A549 (cell line): ENCODE measurements around the gene AIF1.

Experiments used
- CBX2 ChIP-seq: fragments of 200-600 bp; sonication (generic); IDR thresholded peaks from 2 replicates; pipeline ENCODE4 v1.6.1; 2016; ENCODE audit warnings: low read depth, mild to moderate bottlenecking, borderline replicate concordance
- CBX8 ChIP-seq: fragments of 200-600 bp; sonication (generic); IDR thresholded peaks from 2 replicates; pipeline ENCODE4 v1.6.1; 2016
- CEBPB ChIP-seq, 2 experiments: fragments of >200 bp in 1 of 2; sonication (Bioruptor Twin) in 1 of 2; formaldehyde crosslinking in 1 of 2; IDR thresholded peaks; 2 replicates each; pipeline ENCODE4 v1.6.1; 2012 to 2016
- CHD2 ChIP-seq: fragments of 150-350 bp; IDR thresholded peaks from 2 replicates; pipeline ENCODE4 v1.6.1; 2014; ENCODE audit warnings: low read length; ENCODE audit not compliant: partially characterized antibody
- CTCF ChIP-seq: fragments of >200 bp; sonication (Bioruptor Twin); formaldehyde crosslinking; IDR thresholded peaks from 3 replicates; pipeline ENCODE4 v1.5.1; 2016
- JUNB ChIP-seq: fragments of >200 bp; sonication (Bioruptor Twin); formaldehyde crosslinking; IDR thresholded peaks from 2 replicates; pipeline ENCODE4 v1.6.1; 2016
- NPAS2 ChIP-seq: fragments of 250-450 bp; sonication (Bioruptor Pico); IDR thresholded peaks from 2 replicates; pipeline ENCODE4 v1.8.0; 2022; ENCODE audit warnings: mild to moderate bottlenecking, moderate library complexity, borderline replicate concordance
- POLR2A ChIP-seq: IDR thresholded peaks from 2 replicates; pipeline ENCODE4 v1.6.1; 2012; ENCODE audit warnings: mild to moderate bottlenecking, low read length
- REST ChIP-seq: fragments of 200-600 bp; sonication (generic); IDR thresholded peaks from 2 replicates; pipeline ENCODE4 v1.6.1; 2016; ENCODE audit warnings: antibody characterized with exemption, mild to moderate bottlenecking, moderate library complexity
- RFX5 ChIP-seq: fragments of 450-650 bp; IDR thresholded peaks from 2 replicates; pipeline ENCODE4 v1.7.1; 2014; ENCODE audit warnings: antibody characterized with exemption, mild to moderate bottlenecking, moderate library complexity
- ZFP36 ChIP-seq: fragments of 450-650 bp; IDR thresholded peaks from 2 replicates; pipeline ENCODE4 v1.6.1; 2014; ENCODE audit warnings: borderline replicate concordance; ENCODE audit not compliant: partially characterized antibody
- TF ChIP-seq, protein P1 (sequence below): IDR thresholded peaks from 2 replicates; pipeline ENCODE4 v1.6.1; 2012; ENCODE audit warnings: low read depth, borderline replicate concordance

GRCh38 chr6:31626952-31627351 lies 11.9 kb downstream of the AIF1 start:
- TF ChIP-seq CTCF (no peak), NPAS2 (CRISPR knock-in tag) (no peak), CBX2 (no peak), CBX8 (no peak), RFX5 (no peak), POLR2A (no peak), CEBPB (IDR thresholded peaks at IDR 0.05) (no peak), REST (no peak), CHD2 (no peak), JUNB (no peak), ZFP36 (no peak)
- TF ChIP-seq, protein P1, sequence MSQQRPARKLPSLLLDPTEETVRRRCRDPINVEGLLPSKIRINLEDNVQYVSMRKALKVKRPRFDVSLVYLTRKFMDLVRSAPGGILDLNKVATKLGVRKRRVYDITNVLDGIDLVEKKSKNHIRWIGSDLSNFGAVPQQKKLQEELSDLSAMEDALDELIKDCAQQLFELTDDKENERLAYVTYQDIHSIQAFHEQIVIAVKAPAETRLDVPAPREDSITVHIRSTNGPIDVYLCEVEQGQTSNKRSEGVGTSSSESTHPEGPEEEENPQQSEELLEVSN = no peak
